Activated T-cell treated with anti-CD3 and anti-CD28 coated beads for 4 hours (primary cell): ENCODE data around the gene PIPOX.
"Not testable (repeated sequence)": the region's sequence is repeated elsewhere in the genome, so short reads cannot be mapped to it uniquely, and the experiment has no call there.

Experiments used
- DNase-seq: peaks from one replicate; pipeline ENCODE4 v3.0.0-alpha.2; 2020

The PIPOX gene

DNA sequence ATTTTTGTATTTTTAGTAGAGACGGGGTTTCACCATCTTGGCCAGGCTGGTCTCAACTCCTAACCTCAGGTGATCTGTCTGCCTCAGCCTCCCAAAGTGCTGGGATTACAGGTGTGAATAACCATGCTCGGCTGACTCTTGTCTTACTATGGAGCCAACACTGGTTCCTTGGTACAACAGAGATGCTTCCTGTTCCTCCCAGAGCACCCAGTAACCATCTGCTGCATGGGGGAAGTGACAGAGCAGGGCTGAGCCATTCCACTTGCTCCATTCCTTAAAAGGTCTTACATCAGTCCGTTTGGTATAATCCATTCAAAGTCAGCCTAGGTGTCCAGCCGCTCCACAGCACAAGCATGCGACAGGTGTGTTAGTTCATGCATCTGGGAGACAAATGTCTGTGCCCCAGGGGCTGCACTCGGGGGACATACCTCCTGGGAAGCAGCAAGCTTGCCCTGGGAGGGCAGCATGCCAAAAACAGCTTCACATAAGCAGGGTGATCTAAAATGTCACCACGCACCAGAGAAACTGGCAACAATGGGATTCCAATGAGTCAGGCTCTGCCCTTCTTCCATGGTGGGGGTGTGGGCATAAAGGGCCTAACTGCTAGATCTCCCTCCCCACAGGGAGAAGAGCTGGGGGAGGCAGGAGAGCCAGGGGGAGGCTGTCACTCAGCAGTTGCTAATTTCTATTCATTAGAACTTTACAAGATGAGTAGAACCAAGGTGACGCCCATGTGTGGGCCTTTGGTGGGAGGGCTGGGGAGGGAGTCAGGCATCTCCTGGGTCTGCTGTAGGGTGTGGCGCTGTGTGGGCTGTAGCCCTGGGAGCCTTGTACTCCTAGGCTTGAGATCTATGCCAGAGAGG lies 35.5 kb downstream of the PIPOX start:
- no peak for DNase-seq

DNA sequence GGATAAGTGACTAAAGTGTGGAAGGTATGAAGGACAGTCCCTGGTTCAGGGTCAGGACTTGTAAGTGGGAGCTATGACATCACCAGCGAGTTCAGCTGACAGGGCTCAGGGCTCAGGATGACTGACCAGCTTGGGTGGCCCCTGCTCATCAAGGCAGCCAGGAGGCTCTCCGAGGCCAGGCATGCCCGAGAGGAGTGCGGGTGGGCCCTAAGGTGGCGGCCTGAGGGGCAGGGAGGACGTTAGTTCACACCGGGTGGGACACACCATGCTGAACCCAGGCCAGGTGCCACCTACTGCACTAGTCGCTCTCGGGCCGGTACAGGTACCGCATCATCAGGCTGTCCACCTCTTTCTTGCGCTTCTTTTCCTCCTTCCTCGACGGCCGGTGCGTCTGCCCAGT lies 36.5 kb downstream of the PIPOX start:
- no peak for DNase-seq

DNA sequence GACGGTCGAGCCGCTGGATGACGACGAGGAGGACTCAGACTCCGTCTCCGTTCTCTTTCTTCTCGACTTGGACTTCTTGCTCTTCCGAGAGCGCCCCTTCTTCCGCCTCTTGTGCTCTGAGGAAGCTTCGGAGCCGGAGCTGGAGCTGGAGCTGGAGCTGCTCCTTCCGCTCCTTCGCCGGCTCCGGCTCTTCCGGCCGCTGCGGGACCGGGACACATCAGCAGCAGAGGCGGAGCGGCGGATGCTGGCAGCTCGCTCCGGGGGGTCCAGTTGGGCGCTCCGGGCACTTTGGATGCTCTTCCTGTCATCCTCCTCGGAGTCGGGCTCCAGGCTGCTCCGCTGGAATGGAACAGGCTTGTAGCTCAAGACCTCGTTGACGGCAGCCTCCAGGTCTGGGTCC lies 36.9 kb downstream of the PIPOX start:
- no peak for DNase-seq

DNA sequence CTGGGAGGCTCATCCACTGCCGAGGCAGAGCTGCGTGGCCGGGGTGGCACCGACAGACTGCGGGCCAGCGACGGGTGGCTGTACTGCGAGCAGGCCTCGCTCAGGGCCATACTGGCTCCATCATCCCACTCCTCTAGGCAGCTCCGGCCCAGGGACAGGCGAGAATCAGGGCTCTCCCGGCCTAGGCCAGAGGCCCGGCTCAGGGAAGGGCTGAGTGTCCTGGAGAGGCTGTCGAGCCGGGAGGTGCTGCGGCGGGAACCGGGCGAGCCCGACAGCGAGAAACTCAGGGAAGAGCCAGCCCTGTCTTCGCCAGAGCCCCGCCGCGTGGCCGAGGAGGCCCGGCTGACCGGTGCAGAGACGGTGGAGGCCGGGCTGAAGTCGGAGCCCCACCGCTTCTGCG lies 37.4 kb downstream of the PIPOX start:
- DNase-seq, result no peak

DNA sequence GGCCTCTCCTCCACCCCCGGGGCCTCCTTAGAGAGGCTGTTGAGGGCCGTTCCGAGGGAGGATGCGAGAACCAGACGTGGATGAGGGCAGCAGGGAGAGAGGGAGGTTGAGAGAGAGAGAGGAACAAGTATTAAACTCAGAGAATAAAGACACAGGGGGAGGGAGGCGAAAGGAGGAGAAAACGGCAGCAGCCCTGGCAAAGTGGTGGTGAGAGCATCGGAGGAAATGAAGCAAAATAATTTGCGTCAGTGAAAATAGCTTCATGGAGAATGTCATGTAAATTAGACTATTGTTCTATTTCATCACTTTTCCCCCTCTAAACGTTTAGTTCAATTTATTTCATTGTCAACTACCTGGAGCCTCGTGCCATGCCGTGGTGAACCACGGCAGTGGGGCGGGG lies 38.0 kb downstream of the PIPOX start:
- no peak for DNase-seq

DNA sequence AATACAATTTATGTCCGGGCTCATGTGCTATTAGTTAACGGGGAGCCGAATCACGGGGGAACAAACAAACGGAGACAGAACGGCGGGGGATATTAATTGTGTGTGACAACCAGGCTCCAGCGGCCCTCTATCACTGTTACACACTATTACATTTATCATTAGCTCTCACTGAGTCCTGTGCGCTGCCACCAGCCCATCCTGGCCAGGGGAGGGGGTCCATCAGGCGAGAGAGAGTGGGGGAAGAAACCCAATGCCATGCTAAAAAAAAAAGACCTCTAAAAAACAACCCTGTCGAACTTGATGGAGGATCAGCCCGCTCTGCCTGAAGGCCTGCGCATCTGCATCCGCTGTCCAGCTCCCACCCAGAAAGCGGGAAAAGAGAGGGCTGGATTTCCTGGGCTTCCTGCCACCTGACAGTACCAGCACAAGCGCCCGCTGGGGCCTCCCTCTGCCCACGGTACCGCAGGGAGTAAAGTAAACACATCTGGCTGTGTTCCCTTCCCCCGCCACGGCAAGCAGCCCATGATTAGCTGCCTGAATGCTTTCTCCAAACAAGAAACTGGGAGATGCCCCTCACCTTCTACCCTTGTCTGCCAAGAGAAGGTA lies 41.7 kb downstream of the PIPOX start:
- no peak for DNase-seq

DNA sequence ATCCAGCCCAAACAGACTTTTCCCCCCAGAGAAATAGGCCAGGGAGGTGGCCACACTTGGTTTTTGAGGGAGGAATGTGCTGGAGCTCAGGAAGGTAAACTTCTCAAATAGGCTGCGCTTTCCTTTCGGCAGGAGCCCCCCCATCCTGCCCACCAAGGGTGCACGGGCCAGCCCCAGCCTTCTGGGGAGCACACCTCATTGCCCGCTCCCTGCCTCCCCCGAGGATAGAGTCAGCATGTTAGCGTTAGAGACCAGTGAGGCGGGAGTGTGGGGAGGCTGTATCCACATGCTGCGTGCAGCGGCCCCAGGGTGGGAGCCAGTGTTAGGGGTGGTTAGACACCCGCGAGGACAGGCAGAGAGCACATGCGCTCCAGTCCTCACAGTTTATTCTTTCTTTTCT lies 42.3 kb downstream of the PIPOX start:
- DNase-seq, result no peak

DNA sequence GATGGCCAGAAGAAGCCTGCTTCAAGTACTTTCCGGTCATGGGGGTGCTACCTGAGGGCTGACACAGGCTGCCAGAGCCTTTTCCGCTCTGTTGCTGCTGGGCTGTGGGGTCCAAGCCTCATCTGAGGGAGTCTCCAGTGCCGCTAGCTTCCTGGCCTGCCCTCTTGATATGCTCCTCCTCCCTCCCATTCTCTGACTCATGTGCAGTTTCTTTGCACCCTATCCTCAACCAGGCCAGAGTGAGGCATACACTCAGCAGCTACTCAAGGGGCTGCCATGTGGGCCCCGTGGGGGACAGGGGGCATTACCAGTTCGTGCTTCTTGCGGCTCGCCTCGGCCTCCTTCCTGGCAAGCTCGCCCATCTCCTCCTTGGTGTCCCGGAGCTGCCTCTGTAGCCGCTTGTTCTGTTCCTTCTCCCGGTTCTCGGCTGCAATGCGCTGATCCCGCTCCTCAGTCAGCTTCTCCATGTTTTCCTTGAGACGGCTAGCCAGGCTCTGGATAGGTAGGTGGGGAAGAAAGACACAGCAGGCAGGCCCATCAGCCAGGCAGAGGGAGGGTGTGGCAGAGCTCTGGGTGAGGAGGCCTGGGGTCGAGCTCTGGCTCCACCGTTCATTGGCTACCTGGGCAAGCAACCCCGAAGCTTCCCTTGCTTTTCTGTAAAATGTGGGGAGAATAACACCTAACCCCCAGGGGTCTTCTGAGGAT lies 43.8 kb downstream of the PIPOX start:
- no peak for DNase-seq

DNA sequence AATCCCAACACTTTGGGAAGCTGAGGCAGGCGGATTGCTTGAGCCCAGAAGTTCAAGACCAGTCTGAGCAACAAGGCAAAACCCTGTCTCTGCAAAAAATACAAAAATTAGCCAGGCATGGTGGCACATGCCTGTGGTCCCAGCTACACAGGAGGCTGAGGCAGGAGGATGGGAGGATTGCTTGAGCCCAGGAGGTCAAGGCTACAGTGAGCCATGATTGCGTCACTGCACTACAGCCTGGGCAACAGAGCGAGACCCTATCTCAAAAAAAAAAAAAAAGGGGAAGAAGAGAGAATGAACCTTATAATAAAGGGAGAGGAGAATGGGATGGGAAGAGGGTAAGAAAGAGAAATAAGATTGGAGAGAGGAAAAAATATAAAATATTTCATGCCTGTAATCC lies 45.8 kb downstream of the PIPOX start:
- not testable (repeated sequence) for DNase-seq

DNA sequence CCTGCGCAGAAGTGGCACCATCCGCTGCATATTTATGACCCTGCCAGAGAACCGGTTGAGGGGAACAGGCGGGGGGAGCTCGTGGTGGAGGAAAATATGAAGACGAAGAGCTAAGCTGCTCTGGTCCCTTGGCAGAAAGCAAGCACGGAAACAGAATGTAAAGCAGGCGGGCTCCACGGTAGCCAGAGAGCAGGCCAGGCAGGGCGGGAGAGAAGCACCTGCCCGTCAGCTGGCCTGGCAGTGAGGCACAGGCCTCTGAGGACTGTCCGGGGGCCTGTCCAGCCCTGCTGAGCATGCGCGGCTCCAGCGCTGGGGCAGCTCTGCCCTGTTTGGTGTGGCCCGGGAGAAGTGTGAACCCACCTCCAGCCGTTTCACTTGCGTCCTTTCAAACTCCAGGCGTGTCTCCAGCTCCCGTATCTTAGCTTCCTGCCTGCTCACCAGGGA lies 46.7 kb downstream of the PIPOX start:
- no peak for DNase-seq

DNA sequence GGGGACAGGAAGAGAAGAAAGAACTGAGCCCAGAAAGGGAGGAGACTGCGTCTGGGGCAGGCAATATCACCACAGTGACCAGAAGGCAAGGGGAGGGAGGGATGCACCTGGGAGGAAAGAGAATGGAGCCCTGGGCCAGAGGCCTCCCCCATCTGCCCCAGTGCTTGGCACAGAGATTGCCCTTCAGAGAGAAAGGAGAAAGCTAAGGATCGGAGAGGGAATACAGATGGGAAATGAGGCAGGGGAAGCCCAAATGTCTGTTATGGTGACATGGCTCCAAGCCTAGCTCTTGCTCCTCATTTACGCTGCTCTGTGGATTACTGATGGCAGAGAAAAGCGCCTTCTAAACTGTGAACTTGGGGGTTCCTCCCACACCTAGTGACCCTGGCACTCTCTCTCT lies 47.2 kb downstream of the PIPOX start:
- DNase-seq, result no peak

DNA sequence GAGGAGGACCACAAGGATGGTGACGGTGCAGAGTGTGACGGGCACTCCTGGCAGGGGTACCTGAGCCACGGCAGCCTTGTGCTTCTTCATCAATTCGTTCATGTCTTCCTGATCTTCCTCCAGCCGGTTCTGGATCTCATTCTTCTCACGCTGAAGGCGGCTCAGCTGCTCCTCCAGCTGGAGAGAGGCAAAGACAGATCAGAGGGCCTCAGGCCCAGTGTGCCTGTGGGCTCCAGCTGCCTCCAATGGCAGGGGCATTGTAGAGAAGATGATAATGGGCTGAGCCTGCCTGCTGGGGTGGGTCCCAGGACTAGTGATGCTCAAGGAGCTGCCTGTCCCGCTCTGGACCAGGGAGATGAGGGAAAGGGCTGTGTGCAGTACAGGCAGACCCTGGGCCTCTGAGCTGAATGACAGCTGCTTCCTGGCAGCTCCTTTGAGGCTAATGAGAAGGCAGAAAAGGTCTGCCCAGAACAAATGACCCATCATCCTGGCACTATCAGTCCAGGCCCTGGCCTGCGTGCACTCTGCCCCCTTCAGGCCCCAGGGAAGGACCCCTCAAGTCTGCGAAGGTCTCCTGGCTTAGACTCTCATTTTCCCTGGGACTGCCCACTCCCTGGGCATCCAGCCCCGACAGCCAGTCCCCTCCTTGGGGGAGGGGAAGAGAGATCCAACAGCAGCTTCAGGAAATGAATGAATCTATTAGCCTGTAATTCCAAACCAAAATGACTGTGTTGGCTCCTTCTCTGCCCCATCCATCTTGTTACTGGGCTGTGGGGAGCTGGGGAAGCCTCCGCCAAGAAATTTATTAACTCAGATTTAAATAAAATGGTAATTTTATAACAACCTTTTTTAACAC lies 48.0 kb downstream of the PIPOX start:
- DNase-seq, result no peak

DNA sequence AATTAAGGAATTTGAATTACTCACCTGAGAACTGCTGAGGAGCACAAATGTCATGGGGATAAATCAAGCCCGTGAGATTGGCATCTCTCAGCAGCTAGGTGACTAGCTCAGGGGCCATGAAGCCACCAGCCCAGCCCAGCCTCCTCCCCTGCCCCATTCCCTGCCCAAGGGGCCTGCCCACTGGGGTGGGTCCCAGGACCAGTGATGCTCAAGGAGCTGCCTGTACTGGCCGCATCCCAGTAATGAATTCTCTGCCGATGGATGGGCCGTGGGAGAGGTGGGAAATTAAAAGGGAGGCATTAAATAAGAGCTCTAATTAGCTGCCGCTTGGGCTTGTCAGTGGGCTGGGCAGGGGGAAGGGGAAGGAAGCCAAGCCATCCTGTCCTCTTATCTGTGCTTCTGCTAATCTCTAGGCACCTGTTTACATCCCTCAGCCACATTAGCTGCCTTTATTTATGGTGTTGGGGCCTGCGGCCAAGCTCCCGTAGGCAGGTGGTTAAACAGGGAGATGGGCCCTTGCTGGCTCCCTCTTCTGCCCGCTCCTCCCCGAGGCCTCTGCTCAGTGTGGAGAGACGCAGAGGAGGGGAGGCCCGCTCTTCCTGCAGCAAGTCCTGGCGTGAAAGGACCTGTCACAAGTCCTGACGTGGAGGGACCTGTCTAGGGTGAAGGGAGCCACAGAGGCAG lies 48.8 kb downstream of the PIPOX start:
- DNase-seq, result no peak

DNA sequence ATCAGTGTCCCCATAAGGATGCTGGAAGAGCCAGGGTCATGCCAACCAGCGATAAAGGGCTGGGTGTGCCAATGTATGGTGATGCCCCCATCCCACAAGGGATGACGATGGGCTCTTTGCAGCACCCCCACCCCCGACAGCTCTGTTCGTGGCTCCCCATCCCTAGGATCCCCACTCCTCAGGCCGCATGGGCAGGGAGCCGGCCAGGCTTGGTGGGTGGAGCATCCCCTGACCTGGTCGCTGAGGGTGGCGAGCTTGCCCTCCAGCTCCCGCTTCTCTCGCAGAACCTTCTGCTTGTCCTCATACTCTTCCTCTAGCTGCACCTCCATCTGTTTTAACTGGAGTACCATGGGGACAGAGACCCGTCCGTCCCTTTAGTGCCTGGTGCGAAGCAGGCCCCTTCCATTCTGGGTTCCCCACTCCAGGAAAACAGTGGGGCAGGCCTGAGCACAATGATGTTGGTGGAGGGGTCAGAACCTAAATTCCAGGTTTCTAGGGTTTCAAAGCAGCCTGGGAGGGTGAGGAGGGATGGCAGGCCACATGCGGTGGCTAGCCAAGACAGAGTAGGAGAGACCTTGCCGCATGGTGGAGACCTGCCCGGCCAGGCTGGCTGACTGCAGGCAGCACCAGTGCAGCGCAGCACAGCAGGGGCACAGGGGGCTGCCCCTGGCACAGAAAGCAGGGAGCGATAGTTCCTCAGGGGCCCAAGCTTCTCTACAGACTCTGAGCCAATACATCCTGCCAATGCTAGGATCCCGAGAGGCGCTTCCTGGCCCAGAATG lies 50.3 kb downstream of the PIPOX start:
- DNase-seq, result no peak

DNA sequence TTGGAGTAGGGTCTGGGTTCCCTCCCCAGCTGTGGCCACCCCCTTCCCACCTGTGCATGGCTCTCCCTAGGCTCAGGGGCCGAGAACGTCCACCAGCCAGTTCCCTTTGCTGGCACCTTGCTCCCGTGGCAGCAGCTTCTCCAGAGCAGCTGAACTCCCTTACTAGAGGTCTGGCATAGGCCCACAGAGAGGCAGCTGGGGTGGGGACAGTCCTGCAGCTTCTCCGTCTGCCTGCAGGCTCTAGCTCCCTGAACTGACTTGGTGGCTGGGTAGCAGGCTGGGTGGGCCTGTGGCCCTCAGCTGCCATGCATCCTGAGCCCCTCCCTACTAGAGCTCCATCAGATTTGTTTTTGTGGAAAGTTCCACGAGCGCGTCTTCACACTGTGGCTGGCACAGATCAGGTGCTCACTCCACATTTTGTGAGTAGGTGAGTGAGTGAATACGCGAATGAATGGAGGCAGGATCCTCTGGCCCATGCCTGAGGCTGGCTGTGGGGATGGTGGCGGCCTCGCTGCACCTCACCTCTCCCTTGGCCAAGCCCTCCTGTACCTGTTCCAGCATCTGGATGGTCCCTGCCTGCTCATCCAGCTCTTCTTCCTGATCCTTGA lies 51.3 kb downstream of the PIPOX start:
- DNase-seq, result no peak

DNA sequence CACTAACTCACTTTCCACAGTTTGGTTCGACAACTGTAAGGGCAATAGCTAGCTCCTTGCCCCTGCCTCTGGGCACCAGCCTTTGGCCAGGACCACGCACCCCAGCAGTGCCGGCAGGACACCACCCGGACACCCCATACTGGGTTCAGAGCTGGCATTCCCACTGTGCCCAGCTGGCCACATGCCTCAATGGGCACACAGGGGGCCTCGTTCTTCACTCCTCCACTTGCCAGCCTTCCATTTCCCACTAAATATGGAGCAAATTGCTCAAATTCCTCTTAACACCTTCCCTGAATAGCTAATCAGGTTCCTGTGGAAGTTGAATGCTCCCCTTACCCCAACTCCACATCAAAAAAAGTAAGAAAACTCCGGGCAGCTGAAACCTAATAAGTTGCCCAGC lies 52.5 kb downstream of the PIPOX start:
- DNase-seq, result no peak

DNA sequence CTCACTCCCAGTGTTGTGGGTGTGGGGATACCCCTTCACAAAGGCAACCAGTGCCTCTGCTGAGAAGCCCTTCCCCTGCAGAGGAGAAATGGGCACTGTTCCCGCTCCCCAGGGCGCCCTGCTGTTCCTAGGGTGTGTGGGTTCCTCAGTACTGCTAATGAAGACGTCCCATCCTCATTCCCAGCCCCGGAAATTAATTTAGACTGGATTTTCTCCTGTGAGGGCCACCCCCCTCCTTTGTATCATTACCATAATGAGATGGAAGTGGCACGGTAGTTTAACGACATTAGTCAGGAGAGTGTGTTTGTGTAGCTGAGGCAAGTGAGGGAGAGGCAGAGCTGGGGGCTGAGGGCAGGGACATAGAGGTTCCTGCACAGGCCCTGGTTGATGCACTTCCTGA lies 53.2 kb downstream of the PIPOX start:
- no peak for DNase-seq

DNA sequence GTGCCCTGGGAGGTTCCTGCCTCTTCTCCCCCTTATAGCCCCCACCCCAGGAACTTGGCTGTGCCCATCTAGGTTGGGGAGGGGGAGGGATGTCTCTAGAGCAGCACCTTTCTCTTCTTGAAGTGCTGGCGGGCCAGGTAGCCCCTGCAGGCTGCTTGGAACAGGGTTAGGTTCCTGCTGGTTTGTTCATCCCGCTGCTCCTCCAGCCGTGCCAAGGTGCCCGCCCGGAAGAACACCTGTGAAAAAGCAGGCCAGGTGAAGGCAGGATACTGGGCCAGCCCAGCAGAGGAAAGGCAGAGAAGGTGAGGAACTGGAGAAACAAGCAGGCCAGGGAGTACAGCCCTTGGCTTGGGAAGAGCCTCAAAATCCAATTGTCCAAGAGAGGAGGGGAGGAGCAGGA lies 56.6 kb downstream of the PIPOX start:
- no peak for DNase-seq

DNA sequence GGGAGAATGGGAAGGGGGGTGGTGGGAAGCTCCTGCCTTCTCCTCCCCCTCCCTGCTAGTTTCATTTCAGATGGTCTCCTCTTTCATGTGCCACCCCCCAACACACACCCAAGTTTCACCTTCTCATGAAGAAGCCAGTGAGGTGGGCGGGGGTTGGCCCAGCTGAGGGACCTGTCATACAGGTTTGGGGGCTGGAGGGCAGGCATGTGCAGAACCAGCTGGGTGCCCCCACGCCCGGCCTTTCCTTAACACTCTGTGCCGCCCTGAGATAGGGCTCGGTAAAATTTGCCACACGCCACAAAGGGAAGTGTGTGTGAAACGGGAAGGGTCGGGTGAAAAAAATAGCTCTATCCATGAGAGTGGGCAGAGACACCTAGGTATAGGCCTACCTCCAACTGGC lies 57.4 kb downstream of the PIPOX start:
- no peak for DNase-seq

DNA sequence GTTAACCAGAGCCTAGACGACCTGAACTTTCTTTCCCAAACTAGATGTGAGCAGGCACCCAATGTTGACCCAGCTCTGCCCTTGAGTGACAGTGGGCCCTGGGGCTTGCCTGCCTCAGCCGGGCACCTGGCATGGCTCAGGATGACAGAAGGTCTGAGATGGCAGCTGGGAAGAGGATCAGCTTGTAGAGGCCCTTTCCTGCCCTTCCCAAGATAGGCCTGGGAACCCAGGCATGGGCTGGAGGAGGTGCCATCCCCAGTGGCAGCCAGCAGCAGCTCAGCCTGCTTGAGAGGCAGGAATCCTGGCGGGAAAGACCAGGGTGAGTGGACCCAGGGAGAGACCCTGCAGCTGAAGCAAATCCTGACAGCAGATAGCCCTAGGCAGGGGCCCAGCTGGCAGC lies 59.1 kb downstream of the PIPOX start:
- no peak for DNase-seq

DNA sequence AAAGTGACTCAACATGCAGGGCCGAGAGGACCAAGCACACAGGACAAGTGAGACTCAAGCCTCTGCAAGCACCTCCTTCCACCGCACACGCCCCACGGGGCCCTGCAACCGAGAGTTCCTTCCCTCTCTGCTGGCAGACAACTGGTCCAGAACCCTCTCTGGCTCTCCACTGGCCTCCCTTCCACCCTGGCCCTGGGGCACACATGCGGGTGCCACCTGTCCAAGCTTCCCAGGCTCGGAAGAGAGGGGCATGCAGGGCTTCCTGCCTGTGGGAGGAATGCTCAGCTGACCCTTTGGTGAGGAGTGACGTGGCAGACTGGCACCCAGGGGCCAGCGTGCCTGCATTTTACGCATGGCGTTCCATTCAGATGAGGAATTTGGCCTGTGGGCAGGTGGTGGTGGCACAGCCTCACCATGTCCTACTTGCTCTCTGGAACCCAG lies 59.8 kb downstream of the PIPOX start:
- no peak for DNase-seq
